HepG2 (cell line): ENCODE data around the gene FMNL1. TPM values are rescaled to one million over a fixed set of nuclear protein-coding genes. Genes with fewer than 3 reads are reported as not detected.

Experiments
- ATF4 ChIP-seq, 2 experiments: fragments of 450-650 bp in 1 of 2; sonication (generic) in 1 of 2; formaldehyde crosslinking; IDR thresholded peaks; 2 replicates each; pipeline versions ENCODE4 v1.5.0 to v1.8.0; 2020 to 2022; ENCODE audit warnings: mild to moderate bottlenecking in 1 of 2, missing genetic modification reagents in 1 of 2
- ATM ChIP-seq: fragments of 450-650 bp; IDR thresholded peaks from 2 replicates; pipeline ENCODE4 v1.7.1; 2017; ENCODE audit warnings: mild to moderate bottlenecking, borderline replicate concordance
- ELF4 ChIP-seq: sonication (generic); formaldehyde crosslinking; IDR thresholded peaks from 2 replicates; pipeline ENCODE4 v1.5.0; 2020; ENCODE audit warnings: missing genetic modification reagents, mild to moderate bottlenecking, moderate library complexity, borderline replicate concordance
- EZH2 ChIP-seq: conservative IDR thresholded peaks from 2 replicates; pipeline ENCODE4 v1.6.1; 2012; ENCODE audit warnings: mild to moderate bottlenecking, low read depth, low read length, moderate library complexity
- KLF15 ChIP-seq: sonication (generic); formaldehyde crosslinking; IDR thresholded peaks from 2 replicates; pipeline ENCODE4 v1.8.1; 2023; ENCODE audit warnings: borderline replicate concordance, mild to moderate bottlenecking, inconsistent platforms, missing genetic modification reagents, mixed read lengths
- NPAS2 ChIP-seq: sonication (generic); formaldehyde crosslinking; IDR thresholded peaks from 2 replicates; pipeline ENCODE4 v1.8.0; 2022; ENCODE audit warnings: mild to moderate bottlenecking, missing genetic modification reagents, borderline replicate concordance
- PHF8 ChIP-seq: sonication (generic); formaldehyde crosslinking; IDR thresholded peaks from 2 replicates; pipeline ENCODE4 v1.5.0; 2020; ENCODE audit warnings: missing genetic modification reagents
- RFXAP ChIP-seq: sonication (generic); formaldehyde crosslinking; IDR thresholded peaks from 2 replicates; pipeline ENCODE4 v1.4.0; 2020; ENCODE audit warnings: missing genetic modification reagents, borderline replicate concordance
- RORA ChIP-seq: sonication (generic); formaldehyde crosslinking; IDR thresholded peaks from 2 replicates; pipeline ENCODE4 v1.5.0; 2020; ENCODE audit warnings: mild to moderate bottlenecking, missing genetic modification reagents, moderate library complexity
- SETDB1 ChIP-seq: sonication (generic); formaldehyde crosslinking; IDR thresholded peaks from 2 replicates; pipeline ENCODE4 v1.5.1; 2020; ENCODE audit warnings: missing genetic modification reagents, mild to moderate bottlenecking, borderline replicate concordance
- STAG1 ChIP-seq: sonication (generic); formaldehyde crosslinking; IDR thresholded peaks from 2 replicates; pipeline ENCODE4 v1.4.0; 2020; ENCODE audit warnings: missing genetic modification reagents
- TBX3 ChIP-seq: fragments of 450-650 bp; IDR thresholded peaks from 2 replicates; pipeline ENCODE4 v1.6.1; 2017; ENCODE audit warnings: antibody characterized with exemption, mild to moderate bottlenecking, inconsistent platforms, borderline replicate concordance
- ZBED4 ChIP-seq: sonication (generic); formaldehyde crosslinking; IDR thresholded peaks from 2 replicates; pipeline ENCODE4 v1.4.0; 2020; ENCODE audit warnings: missing genetic modification reagents, borderline replicate concordance
- ZBTB42 ChIP-seq: sonication (generic); formaldehyde crosslinking; IDR thresholded peaks from 2 replicates; pipeline ENCODE4 v1.5.0; 2020; ENCODE audit warnings: mild to moderate bottlenecking, missing genetic modification reagents
- ZNF704 ChIP-seq: sonication (generic); formaldehyde crosslinking; IDR thresholded peaks from 2 replicates; pipeline ENCODE4 v1.8.1; 2023; ENCODE audit warnings: mild to moderate bottlenecking, inconsistent platforms, moderate library complexity, missing genetic modification reagents, borderline replicate concordance
- polyA plus RNA-seq, 8 experiments: library from polyadenylated mRNA; depleted of rRNA in 3 of 8; stranded (reverse) in 7 of 8; unstranded in 1 of 8; fragments of >200 nt; fragmentation: Illumina TruSeq in 4 of 8; extraction: Trizol in 4 of 8; gene quantifications; 2 replicates each; pipeline versions ENCODE4 v1.2.1 to v1.2.3, GENCODE V29; 2011 to 2016; ENCODE audit warnings: low read depth in 4 of 8, missing spikeins in 1 of 8, mixed read lengths in 1 of 8; ENCODE audit not compliant: insufficient read depth in 1 of 8
- total RNA-seq, 5 experiments: library from RNA; depleted of rRNA; stranded (reverse); fragments of >200 nt; fragmentation: Illumina TruSeq; extraction: Trizol; gene quantifications; 2 replicates each; pipeline ENCODE4 v1.2.3, GENCODE V29; 2016; ENCODE audit warnings: low read depth in 1 of 5

The FMNL1 gene
- total and polyA plus RNA-seq, 2 of the 13 experiments (the other 11 are each of a cell fraction or from before 2014, with no cell fraction given) = 0.53 to 0.70 TPM

GRCh38 chr17:45247429-45248131 is 25.9 kb downstream of the FMNL1 start (continued):
- peak; percentile 48; the same call in 1 of the 2 replicates for TF ChIP-seq ZBED4 (CRISPR knock-in tag)
- no peak for TF ChIP-seq ATM
- TF ChIP-seq RFXAP (CRISPR knock-in tag) = peak; percentile 57; the same call in 1 of the 2 replicates
- peak in 1 of 2 experiments; percentile 35; a peak in 1 of 4 replicates for TF ChIP-seq ATF4 (CRISPR knock-in tag; IDR thresholded peaks at IDR 0.05)
- TF ChIP-seq ZBTB42 (CRISPR knock-in tag) = no peak; the same call in 1 of the 2 replicates
- TF ChIP-seq TBX3 = peak; percentile 52; the same call in 1 of the 2 replicates
- peak; percentile 71; the same call in 1 of the 2 replicates for TF ChIP-seq ZNF704 (CRISPR knock-in tag)
- no peak for TF ChIP-seq EZH2
- no peak for TF ChIP-seq ELF4 (CRISPR knock-in tag)
- no peak for TF ChIP-seq SETDB1 (CRISPR knock-in tag)
- TF ChIP-seq STAG1 = no peak
- TF ChIP-seq RORA (CRISPR knock-in tag) = no peak
- peak; percentile 90; the same call in 1 of the 2 replicates for TF ChIP-seq KLF15 (CRISPR knock-in tag)
- TF ChIP-seq PHF8 (CRISPR knock-in tag) = peak; percentile 71
- no peak for TF ChIP-seq NPAS2
